Measurements from ENCODE around the gene C1orf198. TPM values are rescaled to one million over a fixed set of nuclear protein-coding genes. Genes with fewer than 3 reads are reported as not detected.

C1orf198 gene
- total RNA-seq, 1 donor from 2014 or later, result 3.9 TPM

DNA sequence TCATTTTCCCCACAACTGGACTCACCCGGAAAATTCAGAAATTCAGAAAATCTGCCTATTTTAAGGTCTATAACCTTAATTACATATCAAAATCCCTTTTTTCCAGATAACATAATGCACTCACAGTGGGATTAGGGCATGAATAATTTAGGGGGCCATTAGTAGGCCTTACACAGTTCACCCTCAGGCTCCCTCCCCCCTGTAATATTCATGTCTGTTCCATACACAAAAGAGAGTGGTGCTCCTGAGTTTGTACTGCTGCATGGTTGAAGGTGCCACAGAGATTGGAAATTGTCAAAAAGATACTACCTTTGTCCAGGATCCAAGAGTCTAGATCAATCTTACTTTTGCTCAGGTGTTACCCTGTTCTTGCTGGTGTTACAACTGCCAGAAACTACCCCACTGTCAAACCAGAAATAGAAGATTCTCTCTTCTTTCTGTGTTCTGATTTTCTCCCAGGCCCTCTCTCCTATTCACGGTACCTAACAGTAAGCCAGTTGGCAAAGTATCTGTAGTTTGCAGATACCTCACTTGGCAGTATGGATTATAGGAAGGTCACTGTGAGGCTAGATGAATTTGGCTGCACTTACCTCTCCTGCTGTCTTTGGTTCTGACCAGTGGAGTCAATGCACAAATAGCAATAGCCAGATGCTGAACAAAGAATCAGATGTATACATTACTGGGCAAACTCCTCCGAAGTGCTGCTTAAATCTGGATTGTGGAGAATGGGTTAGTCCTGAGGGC, 53.2 kb downstream of the C1orf198 start:
- no peaks in the 10 kb centered on the region for H3K36me3 Mint-ChIP-seq (ENCODE audit: low read depth)
- no peak overlapping the region for H3K4me3 Mint-ChIP-seq
- intact Hi-C loops (cut with micrococcal nuclease), result no loop called here
- peaks cover 14% of the 10 kb centered on the region for H3K27me3 Mint-ChIP-seq
- H3K27ac Mint-ChIP-seq, result no peak overlapping the region
- CTCF ChIA-PET, result no interaction called here
- ATAC-seq (ENCODE audit: low read depth) (no peak), DNase-seq (no peak)
- H3K4me1 Mint-ChIP-seq, result no peaks in the 10 kb centered on the region
- TF ChIP-seq CTCF (IDR thresholded peaks at IDR 0.05), result no peak
- H3K9me3 Mint-ChIP-seq, result peaks cover 19% of the 10 kb centered on the region
- POLR2A ChIA-PET, result no interaction called here

- peaks cover 19% of the 10 kb centered on the region for H3K9me3 Mint-ChIP-seq
- POLR2A ChIA-PET, result no interaction called here
- no peaks in the 10 kb centered on the region for H3K4me1 Mint-ChIP-seq
- DNase-seq (no peak), ATAC-seq (ENCODE audit: low read depth) (no peak)
- H3K27me3 Mint-ChIP-seq, result peaks cover 12% of the 10 kb centered on the region
- CTCF ChIA-PET, result no interaction called here
- H3K36me3 Mint-ChIP-seq (ENCODE audit: low read depth), result no peaks in the 10 kb centered on the region
- no peak overlapping the region for H3K4me3 Mint-ChIP-seq
- intact Hi-C loops (cut with micrococcal nuclease), result no loop called here
- no peak for TF ChIP-seq CTCF (IDR thresholded peaks at IDR 0.05)
- no peak overlapping the region for H3K27ac Mint-ChIP-seq
These were observed 55.8 kb downstream of the C1orf198 start for GRCh38 chr1:230812568-230812967.

DNA sequence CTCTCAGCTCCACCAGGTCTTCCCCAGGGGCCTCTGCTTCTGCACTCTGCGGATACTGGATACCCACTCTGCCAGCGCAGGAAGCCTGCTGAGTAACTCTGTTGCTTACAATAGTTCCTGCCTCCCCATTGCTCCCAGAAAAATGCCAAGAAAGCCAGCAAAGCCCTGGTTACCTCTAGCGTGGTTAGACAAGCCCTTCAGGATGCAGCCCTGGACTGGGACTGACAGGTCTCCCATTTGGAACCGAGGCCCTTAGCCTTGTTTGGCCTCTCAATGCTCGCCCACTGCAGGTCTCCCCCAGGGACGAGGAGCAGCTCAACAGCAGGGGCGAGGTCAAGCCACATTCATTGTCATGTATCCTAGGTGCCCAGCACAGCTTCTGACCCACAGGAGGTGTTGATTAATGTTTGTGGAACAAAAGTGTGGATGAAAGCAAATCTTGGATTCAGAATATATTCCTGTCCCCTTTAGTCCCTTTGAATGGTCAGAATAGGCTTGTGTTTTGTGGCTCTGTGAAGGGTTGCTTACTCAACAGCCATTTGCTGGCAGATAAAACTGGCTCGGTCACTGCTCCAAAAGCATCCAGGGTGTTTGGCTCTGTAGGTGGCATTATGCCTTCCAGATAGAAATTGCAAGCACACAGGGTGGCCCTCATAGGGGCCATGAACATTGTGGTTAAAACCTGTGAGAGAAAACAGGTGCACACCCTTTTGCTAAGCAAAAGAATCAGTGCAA, 58.9 kb downstream of the C1orf198 start:
- H3K36me3 Mint-ChIP-seq (ENCODE audit: low read depth), result no peaks in the 10 kb centered on the region
- DNase-seq (no peak), ATAC-seq (ENCODE audit: low read depth) (no peak)
- ChIA-PET CTCF (no interaction called here), POLR2A (no interaction called here)
- H3K4me1 Mint-ChIP-seq, result no peaks in the 10 kb centered on the region
- H3K4me3 Mint-ChIP-seq, result no peak overlapping the region
- H3K27me3 Mint-ChIP-seq, result peaks cover 5% of the 10 kb centered on the region
- TF ChIP-seq CTCF (IDR thresholded peaks at IDR 0.05), result no peak
- no peak overlapping the region for H3K27ac Mint-ChIP-seq
- intact Hi-C loops (cut with micrococcal nuclease), result no loop called here
- peaks cover 24% of the 10 kb centered on the region for H3K9me3 Mint-ChIP-seq

DNA sequence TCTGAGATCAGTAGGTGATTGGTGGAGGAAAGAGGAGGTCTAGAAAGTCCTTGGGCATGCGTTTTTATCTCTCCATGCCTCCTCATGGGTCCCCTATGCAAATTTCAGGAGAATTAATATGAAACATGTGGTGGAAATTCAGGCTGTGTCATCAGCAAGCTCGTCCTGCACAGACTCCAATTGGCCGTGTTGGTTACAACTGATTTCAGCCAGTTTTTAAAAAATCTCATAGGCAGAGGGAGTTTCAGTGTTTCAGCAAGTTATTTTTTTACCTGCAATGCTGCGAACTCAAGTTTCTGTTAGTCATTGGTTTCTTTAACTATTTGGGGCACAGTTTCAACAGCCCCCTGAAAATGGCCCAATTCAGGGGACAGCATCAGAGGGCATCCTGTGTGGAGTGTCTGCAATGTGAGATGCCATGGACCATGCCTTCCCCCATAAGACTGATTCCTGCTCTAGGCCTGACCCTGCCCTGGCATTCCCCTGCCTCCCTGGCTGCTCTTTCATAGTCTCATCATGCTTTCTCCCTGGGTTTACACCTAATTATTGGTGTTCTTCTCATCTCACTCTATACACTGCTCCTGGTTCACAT, 59.9 kb downstream of the C1orf198 start:
- intact Hi-C loops (cut with micrococcal nuclease), result no loop called here
- Mint-ChIP-seq H3K9me3 (peaks cover 19% of the 10 kb centered on the region), H3K27me3 (peaks cover 7% of the 10 kb centered on the region), H3K4me3 (no peak overlapping the region), H3K36me3 (ENCODE audit: low read depth) (no peaks in the 10 kb centered on the region), H3K4me1 (no peaks in the 10 kb centered on the region), H3K27ac (no peak overlapping the region)
- ChIA-PET POLR2A (no interaction called here), CTCF (interaction anchor here (0.6 kb wide), 1 partner anchor 198 kb away, joined by 3 read pairs; no protein-coding TSS in a partner anchor)
- ATAC-seq (ENCODE audit: low read depth), result no peak
- no peak for DNase-seq
- no peak for TF ChIP-seq CTCF (IDR thresholded peaks at IDR 0.05)
